GM03348 (cell line): Measurements from ENCODE around the gene CDH23.

Source experiments
- DNase-seq: peaks from one replicate; pipeline ENCODE4 v3.0.0; 2012; ENCODE audit warnings: low spot score

Gene CDH23

DNA sequence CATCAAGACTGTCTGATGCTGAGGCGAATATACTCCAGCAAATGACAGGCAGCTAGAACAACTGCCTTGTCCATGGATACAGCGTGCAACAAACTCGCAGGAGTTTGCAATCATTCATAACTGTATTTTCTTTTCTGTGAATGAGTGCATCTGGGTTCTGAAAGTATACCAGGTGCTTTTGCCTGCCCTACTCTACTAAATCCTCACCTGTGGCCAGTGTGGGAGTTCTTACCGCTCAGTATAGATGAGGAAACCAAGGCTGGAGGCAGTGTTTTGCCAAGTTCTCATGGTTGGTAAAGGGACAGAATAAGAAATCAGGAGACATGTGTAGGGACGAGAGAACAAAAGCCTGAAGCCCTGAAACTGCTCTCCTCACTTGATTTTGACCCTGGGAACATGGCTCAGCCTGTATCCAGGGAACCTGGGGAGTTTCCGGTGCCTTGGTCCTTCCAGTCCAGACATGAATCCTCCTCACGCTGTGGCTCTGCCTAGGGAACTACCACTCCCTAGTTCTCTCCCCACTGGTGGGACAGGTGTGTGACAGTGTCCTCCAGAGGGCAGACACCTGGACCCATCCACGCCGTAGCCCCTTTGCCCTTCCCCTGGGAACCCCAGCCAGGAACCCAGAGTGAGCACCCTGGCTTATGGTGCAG is 142.0 kb downstream of the CDH23 start:
- DNase-seq: no peak

DNA sequence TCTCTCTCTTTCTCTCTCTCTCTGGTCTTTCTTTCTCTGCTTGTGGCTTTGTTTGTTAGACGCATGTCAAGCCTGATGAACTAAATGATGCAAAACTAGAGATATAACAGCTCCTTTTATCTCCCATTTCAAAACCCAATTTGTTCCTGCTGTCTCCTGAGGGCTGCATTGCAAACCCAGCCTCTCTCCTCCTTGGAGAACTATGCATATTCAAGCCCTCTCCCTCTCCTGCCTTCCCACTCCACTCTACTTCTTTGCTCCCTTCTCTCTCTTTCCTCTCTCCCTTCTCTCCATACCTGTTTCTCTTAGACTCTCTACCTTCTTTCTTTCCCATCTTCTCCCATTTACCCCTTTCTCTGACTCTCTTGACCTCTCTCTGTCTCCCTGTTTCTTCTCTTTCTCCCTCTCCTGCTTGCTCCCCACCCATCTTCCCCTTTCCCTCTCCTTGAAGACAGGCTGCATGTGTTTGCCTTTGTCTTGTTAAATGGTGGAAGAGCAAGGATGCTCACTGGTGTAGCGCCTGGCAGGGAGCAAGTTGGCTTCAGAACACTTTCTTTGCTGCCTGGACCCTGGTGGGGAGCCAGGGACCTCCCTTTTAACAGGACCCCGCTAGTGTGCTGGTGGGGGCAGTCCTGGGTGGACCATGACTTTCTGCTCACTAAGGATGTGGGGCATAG is 142.9 kb downstream of the CDH23 start:
- no peak for DNase-seq

- no peak for DNase-seq
These were observed 145.8 kb downstream of the CDH23 start for GRCh38 chr10:71542478-71542877.

DNA sequence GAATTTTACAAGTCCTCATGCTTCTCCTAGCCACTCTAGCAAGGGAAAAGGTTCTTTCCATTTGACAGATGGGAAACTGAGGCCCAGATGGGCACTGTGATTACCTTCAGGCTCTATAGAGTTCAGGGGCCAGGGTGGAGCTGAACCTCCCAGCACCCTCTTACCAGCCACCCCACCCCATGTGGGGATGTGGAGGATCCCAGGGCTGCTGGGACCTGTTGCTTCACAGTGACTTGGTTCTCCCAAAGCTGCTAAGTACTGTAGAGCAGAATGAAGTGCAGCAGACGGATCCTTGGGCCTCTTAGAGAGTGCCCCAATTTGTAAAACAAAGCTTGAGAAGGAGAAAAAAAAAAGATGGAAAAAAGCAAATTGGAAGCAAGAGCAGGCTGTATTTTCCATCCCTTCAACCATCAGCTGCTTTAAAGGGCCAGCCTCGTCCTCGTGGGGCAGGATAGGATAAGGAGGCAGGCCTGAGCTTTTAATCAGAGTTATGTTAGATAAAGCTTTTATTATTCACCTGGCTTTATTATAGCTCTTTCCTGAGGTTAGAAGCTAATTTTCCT is 147.0 kb downstream of the CDH23 start:
- DNase-seq: no peak

DNA sequence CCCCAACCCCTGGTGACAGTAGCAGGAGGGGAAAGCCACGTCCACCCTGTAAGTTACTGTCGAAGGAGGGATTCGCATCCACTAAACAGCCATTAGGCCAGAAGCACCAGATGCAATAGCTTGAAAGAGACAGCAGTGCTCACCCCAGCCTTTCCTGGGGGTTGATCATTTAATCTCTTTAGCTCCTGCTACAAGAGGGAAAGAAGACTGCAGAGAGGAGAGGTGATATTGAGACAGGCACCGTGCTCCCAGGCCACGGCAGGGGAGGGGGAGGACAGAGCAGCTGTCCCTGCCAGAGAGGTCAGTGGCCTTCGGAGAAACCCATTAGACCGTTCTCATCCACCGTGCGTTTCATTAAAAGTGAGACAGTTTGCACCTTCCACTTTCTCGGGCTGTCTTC is 148.3 kb downstream of the CDH23 start:
- DNase-seq: no peak

DNA sequence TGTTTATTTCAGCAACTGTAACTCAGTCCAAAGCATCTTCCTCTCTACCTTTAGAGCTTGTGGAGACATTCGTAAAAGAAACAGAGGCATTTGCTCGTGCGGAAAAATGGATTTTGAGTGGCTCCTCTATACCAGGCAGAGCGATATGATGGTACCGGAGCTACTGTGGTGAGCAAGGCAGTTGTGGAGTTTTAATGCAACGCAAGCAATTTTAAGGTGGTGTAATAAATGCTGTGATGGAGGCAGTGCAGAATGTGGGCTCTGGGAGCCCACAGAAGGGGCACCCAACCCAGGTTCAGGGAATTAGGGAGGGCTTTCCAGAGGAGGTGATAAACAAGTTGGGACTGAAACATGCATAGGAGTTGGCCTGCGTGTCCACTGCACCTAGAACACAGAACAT is 149.5 kb downstream of the CDH23 start:
- no peak for DNase-seq

DNA sequence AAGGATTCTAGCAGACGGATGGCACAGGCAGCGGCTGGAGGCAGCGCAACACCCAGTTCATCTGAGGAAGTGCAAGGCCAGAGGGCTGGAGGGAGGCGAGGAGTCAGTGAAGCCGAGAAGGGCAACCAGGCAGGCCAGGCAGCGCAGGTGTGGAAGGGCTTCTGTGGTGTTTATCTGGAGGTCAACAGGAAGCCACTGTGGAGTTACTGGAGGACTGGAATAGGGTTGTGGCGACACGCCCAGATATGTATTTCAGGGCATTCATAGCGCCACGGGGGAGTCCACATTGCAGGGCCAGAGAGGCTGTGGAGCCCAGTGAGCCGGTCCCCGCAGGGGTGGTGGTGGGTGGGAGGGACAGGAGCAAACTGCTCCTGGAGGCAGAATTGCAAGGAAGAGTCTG is 150.6 kb downstream of the CDH23 start:
- no peak for DNase-seq

- DNase-seq: no peak
These were observed 151.4 kb downstream of the CDH23 start for GRCh38 chr10:71547876-71548846.

DNA sequence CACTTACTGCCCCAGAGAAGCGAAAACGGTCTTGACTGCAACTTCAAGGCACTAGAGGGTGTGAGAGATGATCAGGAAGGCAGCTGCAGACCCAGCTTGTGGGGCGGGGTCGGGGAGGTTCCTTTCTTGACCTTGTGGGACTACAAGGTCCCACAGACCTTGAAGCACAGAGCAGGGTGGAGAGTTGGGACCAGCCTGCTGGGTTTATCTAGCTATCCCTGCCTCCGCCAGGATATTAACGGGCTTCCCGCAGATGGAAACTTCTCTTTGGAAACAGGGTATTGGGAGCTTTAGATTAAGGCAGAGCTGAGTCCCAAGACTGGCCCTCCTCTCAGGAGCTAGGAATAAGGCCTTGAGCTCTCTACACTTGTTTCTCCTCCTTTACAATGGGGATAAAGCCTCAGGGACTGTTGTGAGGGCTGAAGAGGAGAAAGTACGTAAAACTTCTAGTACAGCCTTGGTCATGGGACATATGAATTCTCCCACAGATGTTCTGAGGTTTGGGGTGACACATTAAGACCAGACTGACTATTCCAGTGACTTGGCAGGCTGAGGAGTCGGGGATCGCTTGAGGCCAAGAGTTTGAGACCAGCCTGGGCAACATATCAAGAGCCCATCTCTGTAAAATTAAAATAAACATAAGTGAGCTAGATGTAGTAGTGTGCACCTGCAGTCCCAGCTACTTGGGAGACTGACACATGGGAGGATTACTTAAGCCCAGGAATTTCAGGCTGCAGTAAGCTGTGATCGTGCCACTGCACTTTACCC is 153.2 kb downstream of the CDH23 start:
- no peak for DNase-seq

DNA sequence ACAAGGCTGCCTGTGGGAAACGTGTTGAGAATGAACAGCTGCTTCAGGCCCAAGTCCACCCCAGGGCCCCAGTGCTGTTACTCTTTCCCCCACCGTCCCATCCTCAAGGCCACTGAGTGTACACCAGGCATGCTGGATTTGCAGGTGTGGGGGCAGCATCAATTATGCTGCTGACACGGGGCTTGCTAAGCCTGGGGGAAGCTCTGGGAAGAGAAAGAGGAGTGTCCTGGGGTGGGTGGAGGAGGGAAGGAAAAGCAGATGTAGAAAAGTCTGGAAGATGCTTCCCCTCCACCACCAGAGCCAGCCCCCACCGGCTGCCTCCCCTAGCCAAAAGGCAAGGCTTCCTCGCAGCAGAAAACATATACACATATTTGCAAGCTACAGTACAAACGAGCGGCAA is 153.9 kb downstream of the CDH23 start:
- no peak for DNase-seq

DNA sequence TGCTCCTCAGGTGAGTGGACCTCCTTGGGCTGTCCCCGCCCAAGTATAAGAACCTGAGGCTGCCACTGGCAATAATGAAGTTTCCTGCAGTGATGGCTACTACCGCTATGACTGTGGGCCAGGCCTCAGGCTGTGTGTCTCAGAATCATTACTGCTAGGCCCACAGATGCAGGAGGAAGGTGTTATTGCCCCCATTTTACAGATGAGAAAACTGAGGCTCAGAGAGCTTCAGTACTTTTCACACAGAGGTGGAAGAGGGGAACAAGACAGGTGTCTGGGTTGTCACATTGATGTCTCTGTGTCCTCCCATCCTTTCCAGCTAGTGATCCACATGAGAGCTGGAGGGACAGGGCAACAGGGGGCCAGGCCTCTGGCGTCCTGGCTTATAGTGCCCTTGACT is 155.2 kb downstream of the CDH23 start:
- no peak for DNase-seq

GRCh38 chr10:71553432-71553831 is 156.7 kb downstream of the CDH23 start:
- DNase-seq: no peak

DNA sequence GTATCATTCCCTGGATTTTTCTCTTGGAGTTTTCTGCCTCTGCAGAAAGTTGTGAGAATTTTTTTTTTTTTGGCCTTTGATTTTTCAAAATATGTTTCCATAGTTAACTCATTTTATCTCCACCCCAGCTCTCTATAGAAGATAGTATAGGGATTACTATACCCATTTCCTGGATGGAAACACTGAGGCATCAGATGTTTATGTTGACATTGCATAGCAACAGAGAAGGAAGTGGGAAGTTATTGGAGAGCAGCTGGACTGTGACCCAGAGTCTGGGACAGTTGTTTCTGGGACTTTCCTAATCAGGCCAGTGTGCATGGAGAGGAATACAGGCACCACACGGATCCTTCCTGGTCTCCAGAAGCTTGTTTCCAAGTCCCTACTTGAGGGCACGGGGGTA is 158.0 kb downstream of the CDH23 start:
- DNase-seq: no peak

GRCh38 chr10:71555087-71555723 is 158.5 kb downstream of the CDH23 start:
- no peak for DNase-seq

GRCh38 chr10:71555724-71556119 is 159.0 kb downstream of the CDH23 start:
- no peak for DNase-seq

- DNase-seq: no peak
These were observed 162.3 kb downstream of the CDH23 start for GRCh38 chr10:71558991-71559390.

DNA sequence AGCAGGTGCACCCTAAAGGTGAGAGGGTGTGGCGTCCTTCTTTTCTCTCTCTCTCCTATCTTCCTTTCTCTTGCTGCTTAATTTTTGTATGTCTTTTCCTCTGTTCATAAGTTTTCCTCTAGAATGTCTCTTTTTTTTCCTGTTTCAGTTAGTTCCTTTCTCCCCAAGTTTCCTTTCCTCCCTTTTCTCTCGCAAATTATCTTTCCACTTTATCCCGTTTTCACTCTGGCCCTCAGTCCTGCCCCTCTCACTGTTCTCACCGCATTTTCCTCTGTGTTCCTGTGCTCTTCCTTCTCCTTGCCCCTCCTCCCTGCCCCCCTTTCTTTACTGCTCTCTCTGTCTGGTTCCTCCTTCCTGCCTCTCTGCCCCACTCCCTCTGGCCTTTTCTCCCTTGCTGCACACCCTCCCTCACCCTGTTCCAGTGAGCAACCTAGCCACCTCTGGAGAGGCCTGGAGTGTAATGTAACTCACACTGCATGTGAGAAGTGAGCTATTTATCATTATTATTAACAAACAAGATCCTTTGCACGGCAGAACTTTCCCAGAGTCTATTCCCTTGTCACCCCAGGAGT is 164.4 kb downstream of the CDH23 start:
- no peak for DNase-seq

- no peak for DNase-seq
These were observed 165.5 kb downstream of the CDH23 start for GRCh38 chr10:71562181-71562580.

DNA sequence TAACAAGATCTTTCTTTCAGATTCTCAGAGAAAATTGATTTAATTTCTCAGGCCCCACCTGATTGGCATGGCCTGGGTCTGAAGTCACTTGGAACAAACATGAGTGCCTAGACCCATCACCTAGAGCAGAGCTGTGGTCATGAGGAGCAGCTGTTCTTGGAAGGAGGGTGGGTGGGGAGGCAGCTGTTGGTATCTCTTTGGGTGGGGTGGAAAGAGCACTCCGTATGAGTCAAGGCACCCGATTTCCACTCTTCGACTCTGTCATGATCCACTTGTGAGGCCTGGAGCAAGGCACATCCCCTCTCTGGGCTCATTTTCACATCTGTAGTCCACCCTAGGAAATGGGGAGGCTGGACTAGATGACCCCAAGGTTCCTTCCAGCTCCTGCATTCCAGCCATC is 166.2 kb downstream of the CDH23 start:
- DNase-seq: no peak

GRCh38 chr10:71564194-71564820 is 167.6 kb downstream of the CDH23 start:
- DNase-seq: no peak
